Stimulated activated CD8-positive, alpha-beta memory T cell treated with anti-CD3 and anti-CD28 coated beads, Interleukin-12 subunit alpha, Interleukin-12 subunit beta, amount 100 ng/mL, for 24 hours (primary cell): ENCODE results near the gene PPFIA1.

ENCODE experiments used
- DNase-seq: peaks from one replicate; pipeline ENCODE4 v3.0.0-alpha.2; 2020; ENCODE audit errors: extremely low read depth

PPFIA1 gene

GRCh38 chr11:70353900-70354568 lies 83.5 kb downstream of the PPFIA1 start:
- DNase-seq: no peak

GRCh38 chr11:70354629-70355028 lies 84.1 kb downstream of the PPFIA1 start:
- no peak for DNase-seq

- no peak for DNase-seq
Observed at GRCh38 chr11:70358753-70359152, 88.3 kb downstream of the PPFIA1 start.

- DNase-seq: no peak
Observed at GRCh38 chr11:70359451-70360205, 89.1 kb downstream of the PPFIA1 start.

GRCh38 chr11:70360211-70360610 lies 89.7 kb downstream of the PPFIA1 start:
- no peak for DNase-seq

GRCh38 chr11:70364178-70364577 lies 93.7 kb downstream of the PPFIA1 start:
- DNase-seq: no peak

GRCh38 chr11:70364745-70365543 lies 94.5 kb downstream of the PPFIA1 start:
- DNase-seq: peak; percentile 58

- no peak for DNase-seq
Observed at GRCh38 chr11:70365544-70365927, 95.0 kb downstream of the PPFIA1 start.

GRCh38 chr11:70367071-70367470 lies 96.6 kb downstream of the PPFIA1 start:
- no peak for DNase-seq

GRCh38 chr11:70368961-70369360 lies 98.5 kb downstream of the PPFIA1 start:
- DNase-seq: no peak

- DNase-seq: no peak
Observed at GRCh38 chr11:70371241-70371640, 100.8 kb downstream of the PPFIA1 start.

GRCh38 chr11:70372076-70372475 lies 101.6 kb downstream of the PPFIA1 start:
- DNase-seq: no peak

- no peak for DNase-seq
Observed at GRCh38 chr11:70376621-70377020, 106.1 kb downstream of the PPFIA1 start.

GRCh38 chr11:70377645-70378044 lies 107.2 kb downstream of the PPFIA1 start:
- no peak for DNase-seq

GRCh38 chr11:70378506-70379134 lies 108.1 kb downstream of the PPFIA1 start:
- DNase-seq: no peak

- no peak for DNase-seq
Observed at GRCh38 chr11:70381350-70381749, 110.9 kb downstream of the PPFIA1 start.

GRCh38 chr11:70381872-70382861 lies 111.7 kb downstream of the PPFIA1 start:
- DNase-seq: no peak

GRCh38 chr11:70383664-70384565 lies 113.4 kb downstream of the PPFIA1 start:
- DNase-seq: no peak

- no peak for DNase-seq
Observed at GRCh38 chr11:70384566-70385152, 114.2 kb downstream of the PPFIA1 start.
